ENCODE measurements around the gene BAIAP2L1.
"Not testable (repeated sequence)": the region's sequence is repeated elsewhere in the genome, so short reads cannot be mapped to it uniquely, and the experiment has no call there.

The BAIAP2L1 gene

GRCh38 chr7:98400542-98401340 is at the start of gene BAIAP2L1:
TSS of gene BAIAP2L1 (minus strand) at chr7:98401090. CDS start at chr7:98400852, 238 bp downstream.
- peak; percentile 95 for DNase-seq (ENCODE audit: low spot score)

DNA sequence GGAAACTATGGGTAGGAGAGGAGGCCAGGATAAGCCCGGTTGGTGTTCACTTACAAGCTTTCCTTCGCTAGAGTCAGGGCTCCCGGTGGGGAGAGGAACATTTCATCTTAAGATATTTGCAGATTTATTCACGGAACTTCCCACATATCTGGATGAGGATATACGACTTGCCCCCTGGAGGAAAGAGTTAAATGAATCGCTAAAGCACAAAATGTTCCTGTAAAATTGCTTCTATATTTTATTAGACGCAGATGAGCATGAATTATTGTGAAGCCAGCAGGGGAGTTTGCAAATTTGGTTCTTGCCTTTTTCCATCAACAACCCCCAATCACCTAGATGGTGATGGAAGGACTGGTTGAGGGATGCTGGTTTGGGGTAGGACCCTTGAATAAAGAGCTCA is 47.9 kb upstream of the BAIAP2L1 start:
- DNase-seq (ENCODE audit: low spot score): no peak

DNA sequence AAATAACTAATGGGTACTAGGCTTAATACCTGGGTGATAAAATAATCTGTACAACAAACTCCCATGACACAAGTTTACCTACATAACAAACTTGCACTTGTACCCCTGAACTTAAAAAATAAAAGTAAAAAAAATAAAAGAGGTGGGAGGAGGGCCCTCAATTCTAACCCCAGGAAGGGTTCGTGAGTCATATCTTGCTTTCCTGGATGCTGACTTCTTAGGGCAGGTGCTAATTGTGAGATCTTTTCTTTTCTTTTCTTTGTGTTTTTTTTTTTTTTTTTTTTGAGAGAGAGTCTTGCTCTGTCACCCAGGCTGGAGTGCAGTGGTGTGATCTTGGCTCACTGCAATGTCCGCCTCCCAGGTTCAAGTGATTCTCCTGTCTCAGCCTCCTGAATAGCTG is 40.1 kb upstream of the BAIAP2L1 start:
- not testable (repeated sequence) for DNase-seq (ENCODE audit: low spot score)

GRCh38 chr7:98439484-98439883 is 38.6 kb upstream of the BAIAP2L1 start:
- no peak for DNase-seq (ENCODE audit: low spot score)

- DNase-seq (ENCODE audit: low spot score): no peak
Observed at GRCh38 chr7:98434087-98434486, 33.2 kb upstream of the BAIAP2L1 start.

DNA sequence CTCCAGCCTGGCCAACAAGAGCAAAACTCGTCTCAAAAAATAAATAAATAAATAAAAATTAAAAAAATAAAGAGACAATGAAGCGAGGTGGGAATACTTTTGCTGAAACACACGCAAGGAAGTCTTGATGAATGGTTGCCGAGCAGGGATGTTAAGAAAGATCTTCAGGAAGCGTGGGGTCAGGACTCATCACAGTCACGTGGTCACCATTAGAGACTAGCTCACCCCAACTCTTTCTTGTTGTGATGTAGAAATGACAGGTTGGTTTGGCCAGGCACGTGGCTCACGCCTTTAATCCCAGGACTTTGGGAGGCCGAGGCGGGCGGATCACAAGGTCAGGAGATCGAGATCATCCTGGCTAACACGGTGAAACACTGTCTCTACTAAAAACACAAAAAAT is 28.9 kb upstream of the BAIAP2L1 start:
- DNase-seq (ENCODE audit: low spot score): no peak

- DNase-seq (ENCODE audit: low spot score): no peak
Observed at GRCh38 chr7:98423043-98423442, 22.2 kb upstream of the BAIAP2L1 start.

- DNase-seq (ENCODE audit: low spot score): peak; percentile 51
Observed at GRCh38 chr7:98420966-98421612, 20.2 kb upstream of the BAIAP2L1 start.

DNA sequence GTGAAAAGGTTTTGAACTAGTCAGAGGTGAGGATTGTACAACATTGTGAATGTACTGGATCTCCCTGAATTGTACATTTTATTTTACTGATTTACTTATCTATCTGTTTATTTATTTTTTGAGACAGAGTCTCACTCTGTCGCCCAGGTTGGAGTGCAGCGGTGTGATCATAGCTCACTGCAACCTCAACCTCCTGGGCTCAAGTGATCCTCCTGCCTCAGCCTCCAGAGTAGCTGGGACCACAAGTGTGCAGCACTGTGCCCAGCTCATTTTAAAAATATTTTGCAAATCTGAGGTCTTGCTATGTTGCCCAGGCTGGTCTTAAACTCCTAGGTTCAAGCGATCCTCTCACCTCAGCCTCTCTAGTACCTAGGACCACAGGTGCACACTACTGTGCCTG is 19.1 kb upstream of the BAIAP2L1 start:
- not testable (repeated sequence) for DNase-seq (ENCODE audit: low spot score)

DNA sequence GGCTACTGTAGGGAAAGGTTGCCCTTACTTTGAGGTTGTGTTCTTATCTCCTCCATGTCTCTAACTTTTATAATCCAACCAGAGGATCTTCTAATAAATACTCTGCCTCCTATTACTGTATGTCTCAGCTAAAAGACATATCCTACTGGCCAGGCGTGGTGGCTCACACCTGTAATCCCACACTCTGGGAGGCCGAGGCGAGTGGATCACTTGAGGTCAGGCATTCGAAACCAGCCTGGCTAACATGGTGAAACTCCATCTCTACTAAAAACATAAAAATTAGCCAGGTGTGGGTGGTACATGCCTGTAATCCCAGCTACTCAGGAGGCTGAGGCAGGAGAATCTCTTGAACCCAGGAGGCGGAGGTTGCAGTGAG is 18.4 kb upstream of the BAIAP2L1 start:
- not testable (repeated sequence) for DNase-seq (ENCODE audit: low spot score)

- peak; percentile 93 for DNase-seq (ENCODE audit: low spot score)
Observed at GRCh38 chr7:98418636-98419315, 17.9 kb upstream of the BAIAP2L1 start.

DNA sequence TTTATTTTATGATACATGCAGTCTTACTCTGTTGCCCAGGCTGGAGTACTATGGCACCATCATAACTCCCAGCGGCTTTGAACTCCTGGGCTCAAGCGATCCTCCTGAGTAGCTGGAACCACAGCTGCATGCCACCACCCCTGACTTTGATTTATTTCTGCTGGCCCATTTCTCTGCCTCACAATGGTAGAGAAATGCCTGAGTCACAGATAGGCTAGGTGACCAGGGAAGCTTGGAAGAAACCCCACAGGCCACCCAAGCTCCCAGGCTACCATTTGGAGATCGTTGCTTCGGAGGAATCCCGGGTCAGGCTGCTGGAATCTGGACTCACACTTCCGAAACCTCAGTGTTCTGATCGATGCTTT is 17.4 kb upstream of the BAIAP2L1 start:
- DNase-seq (ENCODE audit: low spot score): peak; percentile 52

DNA sequence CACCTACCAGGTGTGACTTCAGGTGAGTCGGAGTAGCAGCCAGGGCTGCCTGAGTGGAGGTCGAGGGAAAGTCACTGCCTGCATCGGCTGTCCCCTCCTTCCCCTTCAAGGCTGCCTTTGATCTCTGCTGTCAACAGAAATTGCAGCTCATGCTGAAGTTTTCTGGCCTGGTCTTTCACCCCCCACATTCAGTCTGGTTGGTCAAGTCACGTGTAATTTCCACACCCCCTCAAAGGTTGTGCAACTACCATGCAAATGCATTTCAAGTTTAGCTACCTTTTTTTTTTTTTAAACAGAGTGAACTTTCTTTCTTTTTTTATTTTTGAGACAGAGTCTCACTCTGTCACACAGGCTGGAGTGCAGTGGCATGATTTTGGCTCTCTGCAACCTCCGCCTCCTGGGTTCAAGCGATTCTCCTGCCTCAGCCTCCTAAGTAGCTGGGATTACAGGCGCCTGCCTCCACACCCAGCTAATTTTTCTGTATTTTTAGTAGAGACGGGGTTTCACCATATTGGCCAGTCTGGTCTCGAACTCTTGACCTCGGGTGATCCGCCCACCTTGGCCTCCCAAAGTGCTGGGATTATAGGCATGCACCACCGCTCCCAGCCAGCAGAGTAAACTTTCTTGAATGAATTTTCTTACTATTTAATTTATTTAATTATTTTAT is 16.8 kb upstream of the BAIAP2L1 start:
- DNase-seq (ENCODE audit: low spot score): peak; percentile 59

- no peak for DNase-seq (ENCODE audit: low spot score)
Observed at GRCh38 chr7:98414205-98414900, 13.5 kb upstream of the BAIAP2L1 start.

GRCh38 chr7:98413655-98414054 is 12.8 kb upstream of the BAIAP2L1 start:
- DNase-seq (ENCODE audit: low spot score): not testable (repeated sequence)

- DNase-seq (ENCODE audit: low spot score): no peak
Observed at GRCh38 chr7:98409843-98410242, 9.0 kb upstream of the BAIAP2L1 start.

GRCh38 chr7:98408146-98408545 is 7.3 kb upstream of the BAIAP2L1 start:
- not testable (repeated sequence) for DNase-seq (ENCODE audit: low spot score)

DNA sequence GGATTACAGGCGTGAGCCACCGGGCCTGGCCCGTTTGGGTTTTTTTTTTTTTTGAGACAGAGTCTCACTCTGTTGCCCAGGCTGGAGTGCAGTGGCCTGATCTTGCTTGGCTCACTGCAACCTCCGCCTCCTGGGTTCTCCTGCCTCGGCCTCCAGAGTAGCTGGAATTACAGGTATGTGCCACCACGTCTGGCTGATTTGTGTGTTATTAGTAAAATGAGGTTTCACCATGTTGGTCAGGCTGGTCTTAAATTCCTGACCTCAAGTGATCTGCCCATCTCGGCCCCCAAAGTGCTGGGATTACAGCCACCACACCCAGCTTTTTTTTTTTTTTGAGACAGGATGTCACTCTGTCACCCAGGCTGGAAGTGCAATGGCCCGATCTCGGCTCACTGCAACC is 5.9 kb upstream of the BAIAP2L1 start:
- no peak for DNase-seq (ENCODE audit: low spot score)

DNA sequence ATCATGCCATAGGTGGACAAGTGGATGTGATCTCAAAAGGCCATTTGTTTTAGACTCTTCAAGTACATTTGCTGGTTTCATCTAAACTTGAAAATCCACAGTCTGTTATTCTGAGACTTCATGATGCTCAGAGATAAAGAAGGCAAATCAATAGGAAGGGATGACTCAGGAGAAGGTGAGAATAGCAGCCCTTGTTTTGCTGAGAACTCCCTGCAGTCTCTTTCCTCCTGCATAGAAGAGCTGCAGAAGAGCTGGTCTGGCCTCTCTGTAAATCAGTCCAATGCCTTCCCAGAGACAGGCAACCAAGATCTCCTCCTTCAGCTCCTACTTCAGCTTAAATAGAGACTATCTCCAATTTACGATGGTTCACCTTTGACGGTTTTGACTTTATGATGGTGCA is 4.0 kb upstream of the BAIAP2L1 start:
- DNase-seq (ENCODE audit: low spot score): no peak

GRCh38 chr7:98399890-98400541 is 874 bp downstream of the BAIAP2L1 start:
- DNase-seq (ENCODE audit: low spot score): no peak

GRCh38 chr7:98399462-98399861 is 1.4 kb downstream of the BAIAP2L1 start:
- peak; percentile 13 for DNase-seq (ENCODE audit: low spot score)

All from GM03348 (cell line).